Measurements from ENCODE around the gene KIAA1755. TPM values are rescaled to one million over a fixed set of nuclear protein-coding genes. Genes with fewer than 3 reads are reported as not detected.

KIAA1755 gene
- total RNA-seq, 1 experiment from 2014 or later = 0.22 TPM

DNA sequence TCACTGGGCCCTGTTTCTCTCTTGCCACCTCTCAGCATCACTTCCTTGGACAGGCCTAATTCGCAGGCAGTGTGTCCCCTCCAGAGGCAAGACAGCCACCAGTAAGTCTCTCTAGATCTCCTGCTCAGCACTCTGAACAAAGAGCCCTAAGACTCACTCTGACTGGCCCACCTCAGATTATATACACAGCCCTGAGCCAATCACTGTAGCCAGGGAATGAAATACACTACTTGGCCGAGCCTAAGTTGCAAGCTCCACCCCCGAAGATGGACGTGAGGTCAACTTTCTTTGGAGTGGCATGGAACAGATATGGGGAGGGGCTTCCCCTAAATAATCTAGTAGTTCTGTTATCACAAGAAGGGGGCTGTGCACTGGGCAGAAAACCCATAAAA, 47.5 kb upstream of the KIAA1755 start:
- Histone ChIP-seq H3K4me2 (no peak overlapping the region), H2AFZ (no peak overlapping the region), H4K20me1 (ENCODE audit: insufficient read depth) (no peaks in the 10 kb centered on the region), H3K36me3 (ENCODE audit: low read depth) (no peaks in the 10 kb centered on the region), H3K27ac (no peak overlapping the region), H3K27me3 (ENCODE audit: insufficient read depth, low read depth) (peaks cover 41% of the 10 kb centered on the region), H3K9me2 (ENCODE audit: insufficient read depth) (no peaks in the 10 kb centered on the region), H3K9me3 (ENCODE audit: insufficient read depth, low read depth) (no peaks in the 10 kb centered on the region), H3F3A (ENCODE audit: insufficient read depth, low read depth) (0 out of 2 replicates have a peak, but pooled peaks cover 4% of the 10 kb centered on the region), H3K4me1 (replicated peaks; ENCODE audit: insufficient read depth) (no peaks in the 10 kb centered on the region), H3K79me2 (ENCODE audit: low read depth) (no peaks in the 10 kb centered on the region), H3K4me3 (no peak overlapping the region)
- POLR2A ChIA-PET (ENCODE audit: unreplicated experiment) = interaction anchor here (0.8 kb wide), 1 partner anchor 167 kb away, joined by 3 read pairs; no protein-coding TSS in a partner anchor
- CTCF ChIA-PET = no interaction called here
- BruUV-seq (replicated peaks) = no TSS peak
- DNase-seq = no peak
- intact Hi-C loops (cut with micrococcal nuclease; ENCODE audit: unreplicated experiment) = loop anchor here (5.0 kb wide), 1 partner anchor 76 kb away; no protein-coding TSS in a partner anchor
- no peak for TF ChIP-seq EZH2 (IDR thresholded peaks at IDR 0.05; ENCODE audit: low read depth)
- TF ChIP-seq, protein P1, sequence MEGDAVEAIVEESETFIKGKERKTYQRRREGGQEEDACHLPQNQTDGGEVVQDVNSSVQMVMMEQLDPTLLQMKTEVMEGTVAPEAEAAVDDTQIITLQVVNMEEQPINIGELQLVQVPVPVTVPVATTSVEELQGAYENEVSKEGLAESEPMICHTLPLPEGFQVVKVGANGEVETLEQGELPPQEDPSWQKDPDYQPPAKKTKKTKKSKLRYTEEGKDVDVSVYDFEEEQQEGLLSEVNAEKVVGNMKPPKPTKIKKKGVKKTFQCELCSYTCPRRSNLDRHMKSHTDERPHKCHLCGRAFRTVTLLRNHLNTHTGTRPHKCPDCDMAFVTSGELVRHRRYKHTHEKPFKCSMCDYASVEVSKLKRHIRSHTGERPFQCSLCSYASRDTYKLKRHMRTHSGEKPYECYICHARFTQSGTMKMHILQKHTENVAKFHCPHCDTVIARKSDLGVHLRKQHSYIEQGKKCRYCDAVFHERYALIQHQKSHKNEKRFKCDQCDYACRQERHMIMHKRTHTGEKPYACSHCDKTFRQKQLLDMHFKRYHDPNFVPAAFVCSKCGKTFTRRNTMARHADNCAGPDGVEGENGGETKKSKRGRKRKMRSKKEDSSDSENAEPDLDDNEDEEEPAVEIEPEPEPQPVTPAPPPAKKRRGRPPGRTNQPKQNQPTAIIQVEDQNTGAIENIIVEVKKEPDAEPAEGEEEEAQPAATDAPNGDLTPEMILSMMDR (conservative IDR thresholded peaks at IDR 0.05) = no peak

- Histone ChIP-seq H3K9me3 (ENCODE audit: insufficient read depth, low read depth) (no peaks in the 10 kb centered on the region), H3K27ac (no peak overlapping the region), H3K27me3 (ENCODE audit: insufficient read depth, low read depth) (peaks cover 40% of the 10 kb centered on the region), H3F3A (ENCODE audit: insufficient read depth, low read depth) (0 out of 2 replicates have a peak, but pooled peaks cover 4% of the 10 kb centered on the region), H3K4me2 (no peak overlapping the region), H3K9me2 (ENCODE audit: insufficient read depth) (no peaks in the 10 kb centered on the region), H3K4me3 (no peak overlapping the region), H2AFZ (no peak overlapping the region), H3K79me2 (ENCODE audit: low read depth) (no peaks in the 10 kb centered on the region), H3K36me3 (ENCODE audit: low read depth) (no peaks in the 10 kb centered on the region), H3K4me1 (replicated peaks; ENCODE audit: insufficient read depth) (no peaks in the 10 kb centered on the region), H4K20me1 (ENCODE audit: insufficient read depth) (no peaks in the 10 kb centered on the region)
- intact Hi-C loops (cut with micrococcal nuclease; ENCODE audit: unreplicated experiment) = loop anchor here (5.0 kb wide), 1 partner anchor 75 kb away; no protein-coding TSS in a partner anchor
- ChIA-PET CTCF (no interaction called here), POLR2A (ENCODE audit: unreplicated experiment) (interaction anchor here (0.8 kb wide), 1 partner anchor 167 kb away, joined by 3 read pairs; no protein-coding TSS in a partner anchor)
- TF ChIP-seq EZH2 (IDR thresholded peaks at IDR 0.05; ENCODE audit: low read depth) = no peak
- TF ChIP-seq, protein P1 (conservative IDR thresholded peaks at IDR 0.05) = no peak
- no peak for DNase-seq
- BruUV-seq (replicated peaks) = no TSS peak
Observed at GRCh38 chr20:38307371-38308046, 47.0 kb upstream of the KIAA1755 start.

GRCh38 chr20:38306379-38306778, 45.8 kb upstream of the KIAA1755 start:
- no peaks in the 10 kb centered on the region for H4K20me1 ChIP-seq (ENCODE audit: insufficient read depth)

More at GRCh38 chr20:38306379-38306778, 45.8 kb upstream of the KIAA1755 start:
- POLR2A ChIA-PET (ENCODE audit: unreplicated experiment) = no interaction called here
- Histone ChIP-seq H3K79me2 (ENCODE audit: low read depth) (no peaks in the 10 kb centered on the region), H3K36me3 (ENCODE audit: low read depth) (no peaks in the 10 kb centered on the region), H2AFZ (no peak overlapping the region), H3K27ac (no peak overlapping the region), H3K27me3 (ENCODE audit: insufficient read depth, low read depth) (peaks cover 30% of the 10 kb centered on the region), H3K4me3 (no peak overlapping the region), H3K9me3 (ENCODE audit: insufficient read depth, low read depth) (no peaks in the 10 kb centered on the region), H3F3A (ENCODE audit: insufficient read depth, low read depth) (0 out of 2 replicates have a peak, but pooled peaks cover 4% of the 10 kb centered on the region), H3K4me2 (no peak overlapping the region), H3K4me1 (replicated peaks; ENCODE audit: insufficient read depth) (no peaks in the 10 kb centered on the region), H3K9me2 (ENCODE audit: insufficient read depth) (no peaks in the 10 kb centered on the region)
- intact Hi-C loops (cut with micrococcal nuclease; ENCODE audit: unreplicated experiment) = loop anchor here (5.0 kb wide), 1 partner anchor 74 kb away; no protein-coding TSS in a partner anchor
- CTCF ChIA-PET = no interaction called here
- TF ChIP-seq, protein P1 (conservative IDR thresholded peaks at IDR 0.05) = no peak
- TF ChIP-seq EZH2 (IDR thresholded peaks at IDR 0.05; ENCODE audit: low read depth) = no peak
- no peak for DNase-seq
- BruUV-seq (replicated peaks) = no TSS peak

Data from PC-9 (cell line).